Lower leg skin (tissue), 3 donors: Measurements from ENCODE around the gene RIMS1.

Experiments used
- POLR2A ChIP-seq, 2 donors: fragments of 450-650 bp; IDR thresholded peaks; one replicate each; pipeline ENCODE4 v1.6.1; 2016 to 2017; ENCODE audit warnings: antibody characterized with exemption in 2 of 2, mild to moderate bottlenecking in 1 of 2, moderate library complexity in 1 of 2
- TF ChIP-seq, protein P1 (sequence below), 3 donors: fragments of 450-650 bp; IDR thresholded peaks; one replicate each; pipeline ENCODE4 v1.5.1; 2016; ENCODE audit warnings: antibody characterized with exemption in 3 of 3, mild to moderate bottlenecking in 3 of 3, moderate library complexity in 2 of 3

DNA sequence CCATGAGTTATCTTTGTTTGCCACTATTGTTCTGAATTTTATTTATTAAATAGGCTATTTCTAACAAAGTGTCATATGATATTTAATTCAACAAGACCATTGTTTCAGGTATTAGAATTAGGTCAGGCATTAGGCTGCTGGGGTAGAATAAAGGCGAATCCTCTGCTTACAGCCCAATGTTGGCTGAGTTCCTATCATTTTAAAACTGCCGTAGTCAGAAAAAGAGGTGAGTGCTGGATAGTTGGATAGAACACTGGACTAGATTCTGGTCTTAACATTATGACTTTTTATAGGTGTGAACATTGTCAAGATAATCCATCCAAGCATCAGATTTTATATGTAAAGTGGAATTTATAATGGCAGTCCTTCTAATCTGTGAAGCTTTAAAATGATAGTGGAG, 6.3 kb downstream of the RIMS1 start:
- TF ChIP-seq, protein P1, sequence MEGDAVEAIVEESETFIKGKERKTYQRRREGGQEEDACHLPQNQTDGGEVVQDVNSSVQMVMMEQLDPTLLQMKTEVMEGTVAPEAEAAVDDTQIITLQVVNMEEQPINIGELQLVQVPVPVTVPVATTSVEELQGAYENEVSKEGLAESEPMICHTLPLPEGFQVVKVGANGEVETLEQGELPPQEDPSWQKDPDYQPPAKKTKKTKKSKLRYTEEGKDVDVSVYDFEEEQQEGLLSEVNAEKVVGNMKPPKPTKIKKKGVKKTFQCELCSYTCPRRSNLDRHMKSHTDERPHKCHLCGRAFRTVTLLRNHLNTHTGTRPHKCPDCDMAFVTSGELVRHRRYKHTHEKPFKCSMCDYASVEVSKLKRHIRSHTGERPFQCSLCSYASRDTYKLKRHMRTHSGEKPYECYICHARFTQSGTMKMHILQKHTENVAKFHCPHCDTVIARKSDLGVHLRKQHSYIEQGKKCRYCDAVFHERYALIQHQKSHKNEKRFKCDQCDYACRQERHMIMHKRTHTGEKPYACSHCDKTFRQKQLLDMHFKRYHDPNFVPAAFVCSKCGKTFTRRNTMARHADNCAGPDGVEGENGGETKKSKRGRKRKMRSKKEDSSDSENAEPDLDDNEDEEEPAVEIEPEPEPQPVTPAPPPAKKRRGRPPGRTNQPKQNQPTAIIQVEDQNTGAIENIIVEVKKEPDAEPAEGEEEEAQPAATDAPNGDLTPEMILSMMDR (IDR thresholded peaks at IDR 0.05), result no peak
- TF ChIP-seq POLR2A (IDR thresholded peaks at IDR 0.05), result no peak
